ENCODE data around the gene TMEM127. TPM values are rescaled to one million over a fixed set of nuclear protein-coding genes. Genes with fewer than 3 reads are reported as not detected.
"Not testable (repeated sequence)": the region's sequence is repeated elsewhere in the genome, so short reads cannot be mapped to it uniquely, and the experiment has no call there.

Gene TMEM127
- total RNA-seq, 1 donor from 2014 or later = 17.8 TPM

DNA sequence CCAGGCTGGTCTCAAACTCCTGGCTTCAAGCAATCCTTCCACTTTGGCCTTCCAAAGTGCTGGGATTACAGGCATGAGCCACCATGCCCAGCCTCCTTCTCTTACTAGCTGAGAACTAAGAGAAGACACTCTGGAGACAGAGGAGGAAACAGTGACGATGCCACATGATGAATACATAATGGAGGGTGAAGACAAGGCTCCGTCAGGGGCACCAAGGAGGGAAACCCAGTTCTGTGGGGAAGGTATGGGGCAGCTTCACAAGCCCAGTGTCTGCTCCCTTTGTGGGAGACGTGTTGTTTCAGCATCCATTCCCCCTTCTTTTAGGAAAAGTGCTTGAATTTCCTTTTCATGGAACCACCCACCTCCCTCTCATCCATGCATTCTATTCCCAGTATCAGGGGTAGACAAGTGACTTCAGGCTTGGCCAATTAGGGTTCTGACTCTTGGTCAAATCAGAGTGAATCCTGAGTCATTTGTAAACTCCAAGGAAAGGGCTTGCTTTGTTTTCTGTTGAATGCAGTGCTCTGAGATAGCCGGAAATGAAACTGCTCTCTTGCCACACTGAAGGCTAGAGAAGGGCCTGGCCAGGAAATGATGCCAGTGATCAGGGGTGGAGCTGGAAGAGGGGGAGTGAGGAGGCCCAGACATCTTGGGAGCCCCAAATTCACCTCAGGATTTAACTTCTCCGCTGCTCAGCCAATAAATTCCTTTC is 23.7 kb downstream of the TMEM127 start:
- peak; percentile 36 to 84 for DNase-seq (ENCODE audit: low read depth in 2 of 2)

- DNase-seq (ENCODE audit: low read depth in 2 of 2) = no peak
Observed at GRCh38 chr2:96241227-96241626, 24.6 kb downstream of the TMEM127 start.

DNA sequence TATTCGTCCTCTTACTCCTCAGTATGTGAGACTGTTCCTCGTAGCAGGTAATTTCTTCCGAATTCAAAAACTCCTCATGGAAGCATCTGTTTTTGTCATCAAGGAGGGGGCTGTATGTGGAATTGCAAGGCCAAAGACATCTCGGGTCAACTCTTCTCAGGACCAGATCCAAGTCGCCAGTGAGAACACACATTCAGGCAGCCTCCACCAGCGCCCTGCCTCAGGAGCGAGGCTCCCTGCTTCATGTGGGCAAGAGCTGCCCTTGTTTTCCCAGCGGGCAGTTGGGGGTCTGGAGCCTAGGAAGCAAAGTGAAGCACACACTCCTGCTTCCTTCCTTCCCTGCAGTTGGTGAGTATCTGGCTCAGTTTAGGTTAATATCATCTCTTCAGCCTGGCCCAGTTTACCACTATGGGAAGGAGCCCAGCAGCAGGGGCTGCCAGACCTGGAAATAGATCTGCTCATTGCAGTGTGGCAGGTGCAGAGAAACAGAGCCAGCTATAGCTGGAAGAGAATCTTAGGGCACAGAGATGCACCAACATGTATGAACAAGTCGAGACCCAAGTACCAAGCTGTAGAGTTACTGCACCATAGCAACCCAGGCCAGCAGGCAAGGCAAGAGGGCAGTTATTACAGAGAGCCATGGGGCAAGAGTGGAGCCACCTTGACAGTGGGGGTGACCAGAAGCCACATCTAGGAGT is 25.3 kb downstream of the TMEM127 start:
- no peak for DNase-seq (ENCODE audit: low read depth in 2 of 2)

- DNase-seq (ENCODE audit: low read depth in 2 of 2) = no peak
Observed at GRCh38 chr2:96239745-96240264, 26.0 kb downstream of the TMEM127 start.

GRCh38 chr2:96239091-96239490 is 26.7 kb downstream of the TMEM127 start:
- no peak for DNase-seq (ENCODE audit: low read depth in 2 of 2)

GRCh38 chr2:96238266-96238665 is 27.5 kb downstream of the TMEM127 start:
- no peak for DNase-seq (ENCODE audit: low read depth in 2 of 2)

- no peak for DNase-seq (ENCODE audit: low read depth in 2 of 2)
Observed at GRCh38 chr2:96236882-96237281, 28.9 kb downstream of the TMEM127 start.

GRCh38 chr2:96233880-96234316 is 31.9 kb downstream of the TMEM127 start:
- no peak for DNase-seq (ENCODE audit: low read depth in 2 of 2)

GRCh38 chr2:96233436-96233835 is 32.4 kb downstream of the TMEM127 start:
- DNase-seq (ENCODE audit: low read depth in 2 of 2) = no peak

GRCh38 chr2:96231316-96231715 is 34.5 kb downstream of the TMEM127 start:
- DNase-seq (ENCODE audit: low read depth in 2 of 2) = no peak

GRCh38 chr2:96225016-96225533 is 40.7 kb downstream of the TMEM127 start:
- no peak for DNase-seq (ENCODE audit: low read depth in 2 of 2)

DNA sequence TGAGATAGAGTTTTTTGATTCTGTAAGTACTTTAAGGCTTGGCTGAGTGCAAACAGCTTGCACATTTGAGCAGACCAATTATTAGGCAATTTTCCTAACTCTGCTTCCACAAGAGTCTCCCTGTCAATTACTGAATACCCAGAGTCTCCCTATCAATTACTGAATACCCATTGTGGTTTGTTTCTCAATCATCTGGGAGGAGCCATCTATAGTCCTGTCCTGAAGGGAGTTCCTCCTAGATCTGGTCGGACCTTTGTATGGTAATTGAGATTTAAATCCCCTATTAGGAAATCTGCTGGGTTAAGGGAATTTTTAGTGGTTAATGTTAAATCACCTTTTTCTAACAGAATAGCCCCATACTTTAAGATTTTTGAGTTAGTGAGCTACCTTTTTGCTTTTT is 44.7 kb downstream of the TMEM127 start:
- not testable (repeated sequence) for DNase-seq (ENCODE audit: low read depth in 2 of 2)

GRCh38 chr2:96219959-96220358 is 45.8 kb downstream of the TMEM127 start:
- DNase-seq (ENCODE audit: low read depth in 2 of 2) = not testable (repeated sequence)

DNA sequence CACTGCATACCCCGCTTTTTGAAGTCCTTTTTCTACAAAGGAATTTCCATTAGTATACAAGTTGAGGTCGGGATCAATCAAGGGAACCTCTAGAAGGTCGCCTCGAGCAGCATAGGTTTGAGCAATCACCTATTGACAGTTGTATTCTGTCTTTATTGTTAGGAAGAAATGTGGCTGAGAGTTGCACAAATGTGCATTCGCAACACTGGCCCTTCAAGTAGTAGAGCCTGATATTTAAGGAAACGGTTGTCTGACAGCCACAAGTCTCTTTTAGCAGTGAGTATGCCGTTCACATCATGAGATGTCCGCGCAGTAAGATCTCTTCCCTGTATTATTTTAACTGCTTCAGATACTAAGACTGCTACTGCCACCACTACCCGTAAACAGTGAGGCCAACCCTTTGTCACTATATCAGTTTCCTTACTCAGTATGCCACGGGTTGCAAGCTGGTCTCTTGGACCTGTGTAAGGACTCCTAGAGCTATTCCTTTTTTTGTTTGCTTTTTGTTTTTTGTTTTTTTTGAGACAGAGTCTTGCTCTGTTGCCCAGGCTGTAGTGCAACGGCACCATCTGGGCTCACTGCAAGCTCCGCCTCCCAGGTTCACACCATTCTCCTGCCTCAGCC is 47.2 kb downstream of the TMEM127 start:
- no peak for DNase-seq (ENCODE audit: low read depth in 2 of 2)

DNA sequence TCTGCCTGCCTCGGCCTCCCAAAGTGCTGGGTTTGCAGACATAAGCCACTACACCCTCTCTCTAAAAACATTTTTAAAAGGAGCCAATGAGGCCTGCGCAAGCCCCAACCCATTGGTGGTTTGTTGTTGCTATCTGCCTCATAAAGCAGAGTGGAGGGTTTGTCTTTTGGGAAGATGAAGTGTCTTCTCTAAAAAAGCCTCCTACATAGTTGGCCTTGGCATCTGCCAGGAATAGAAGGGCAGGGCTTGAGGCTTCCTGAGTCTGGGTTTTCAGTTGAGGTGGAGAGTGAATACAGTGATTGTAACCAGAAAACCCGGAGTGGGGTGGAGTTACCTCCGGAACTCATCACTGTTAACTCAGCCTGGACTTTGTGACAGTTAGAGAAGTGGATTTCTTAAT is 51.2 kb downstream of the TMEM127 start:
- no peak for DNase-seq (ENCODE audit: low read depth in 2 of 2)

GRCh38 chr2:96213379-96213778 is 52.4 kb downstream of the TMEM127 start:
- no peak for DNase-seq (ENCODE audit: low read depth in 2 of 2)

DNA sequence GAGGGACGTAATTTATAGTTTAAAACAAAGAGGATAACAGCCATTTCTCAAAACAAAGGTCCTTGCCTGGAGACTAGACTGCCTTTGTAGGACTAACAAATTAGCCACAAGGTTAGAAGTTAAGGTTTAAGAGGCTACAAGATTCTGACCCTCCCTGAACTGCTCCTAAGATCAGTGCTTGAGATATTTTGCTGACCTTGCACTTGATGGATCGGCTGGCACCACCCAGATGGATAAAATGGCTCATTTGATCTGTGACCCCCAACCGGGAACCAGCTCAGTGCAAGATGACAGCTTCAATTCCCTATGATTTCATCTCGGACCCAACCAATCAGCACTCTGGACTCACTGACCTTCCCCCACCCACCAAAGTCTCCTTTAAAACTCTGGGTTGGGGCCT is 53.5 kb downstream of the TMEM127 start:
- no peak for DNase-seq (ENCODE audit: low read depth in 2 of 2)

DNA sequence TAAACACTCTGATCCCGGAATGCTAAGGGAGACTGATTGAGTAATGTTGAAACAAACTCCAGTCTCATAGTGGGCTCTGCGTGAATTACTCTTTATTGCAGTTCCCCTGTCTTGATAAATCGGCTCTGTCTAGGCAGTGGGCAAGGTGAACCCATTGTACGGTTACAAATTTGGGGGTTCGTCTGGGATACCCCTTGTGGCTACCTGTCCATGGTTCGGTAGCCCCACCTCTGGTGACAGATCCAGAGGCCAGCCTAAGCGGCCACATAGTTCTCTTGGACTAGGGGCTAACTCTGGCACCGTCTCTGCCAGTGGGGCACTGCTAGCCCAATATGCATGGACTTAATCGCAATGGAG is 56.1 kb downstream of the TMEM127 start:
- no peak for DNase-seq (ENCODE audit: low read depth in 2 of 2)

- DNase-seq (ENCODE audit: low read depth in 2 of 2) = no peak
Observed at GRCh38 chr2:96209011-96209728, 56.6 kb downstream of the TMEM127 start.

DNA sequence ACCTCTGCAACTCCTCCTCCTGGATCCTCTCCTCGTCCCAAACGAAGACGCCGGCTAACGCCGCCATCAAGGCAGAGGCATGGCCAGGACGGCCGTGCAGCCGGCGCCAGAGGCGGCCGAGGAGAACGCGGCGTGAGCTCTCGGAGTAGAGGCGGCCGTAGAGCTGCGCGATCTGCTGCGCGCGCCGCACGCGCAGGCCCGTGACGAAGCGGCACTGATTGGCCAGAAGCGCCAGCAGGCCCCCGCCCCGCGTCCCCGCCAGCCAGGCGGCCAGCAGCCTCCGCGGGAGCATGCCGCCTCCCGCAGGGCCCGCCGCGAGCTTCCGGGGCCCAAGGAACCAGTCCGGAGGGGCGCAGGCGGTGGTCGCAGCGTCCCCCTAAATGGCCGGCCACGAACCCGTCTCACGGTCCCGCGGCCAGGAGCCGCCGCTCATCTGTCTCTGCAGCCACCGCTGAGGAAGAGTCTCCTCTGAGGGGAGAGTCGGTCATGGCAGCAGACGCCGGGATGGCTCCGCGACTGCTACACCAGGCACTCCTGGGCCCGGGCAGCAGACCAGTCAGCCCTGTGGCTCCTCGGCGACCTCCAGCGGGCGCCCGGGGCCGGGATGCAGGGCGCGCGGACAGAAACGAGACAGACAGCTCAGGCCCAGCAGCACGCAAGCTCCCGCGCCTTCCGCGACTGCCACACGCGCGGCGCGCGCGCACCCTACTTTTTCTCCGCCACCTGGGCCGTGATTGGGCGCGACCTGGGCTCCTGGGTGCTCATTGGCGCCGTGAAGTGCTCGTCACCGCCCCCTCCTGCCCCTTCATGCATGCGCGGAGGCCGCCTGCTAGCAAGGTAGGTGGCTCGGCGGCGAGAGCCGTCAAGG is 57.4 kb downstream of the TMEM127 start, which contains the start of gene STARD7:
Gene STARD7 (minus strand): TSS at position 685 of the 868 bp plus-strand sequence. CDS start 393 bp downstream, at position 292.
- peak; percentile 94 to 98 for DNase-seq (ENCODE audit: low read depth in 2 of 2)

DNA sequence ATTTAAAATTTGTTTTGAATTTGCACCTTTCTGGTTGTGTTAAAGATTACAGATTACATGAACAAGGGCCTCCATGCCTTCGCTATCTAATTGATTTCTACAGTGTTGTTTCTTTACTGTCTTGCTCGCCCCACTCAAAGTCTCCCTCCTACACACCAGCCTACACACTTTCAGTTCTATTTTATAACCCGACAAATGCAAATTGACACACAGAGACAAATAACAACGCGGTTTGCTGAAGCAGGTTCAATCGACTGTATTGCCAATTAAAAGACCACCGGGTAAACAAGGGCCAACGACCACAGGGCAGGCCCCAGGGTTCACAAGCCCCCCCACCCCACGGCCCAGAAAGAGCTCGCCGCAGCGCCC is 58.0 kb downstream of the TMEM127 start:
- DNase-seq (ENCODE audit: low read depth in 2 of 2) = no peak

Measured in dermis microvascular lymphatic vessel endothelial cell (primary cell).